Epithelial cell of esophagus (primary cell): ENCODE measurements around the gene ABCC2.

Source experiments
- DNase-seq: peaks from one replicate; pipeline ENCODE4 v3.0.0; 2010; ENCODE audit warnings: low read depth
- H3K4me3 ChIP-seq: 2 replicates; pipeline ENCODE4 v1.5.1; 2011; ENCODE audit warnings: mild to moderate bottlenecking, low read length, control low read depth
- TF ChIP-seq, protein P1 (sequence below): IDR thresholded peaks from 2 replicates; pipeline ENCODE4 v1.5.1; 2011; ENCODE audit warnings: low read depth, mild to moderate bottlenecking, low read length, control low read depth, inconsistent platforms; ENCODE audit not compliant: insufficient read depth; ENCODE audit errors: missing control alignments

The ABCC2 gene

DNA sequence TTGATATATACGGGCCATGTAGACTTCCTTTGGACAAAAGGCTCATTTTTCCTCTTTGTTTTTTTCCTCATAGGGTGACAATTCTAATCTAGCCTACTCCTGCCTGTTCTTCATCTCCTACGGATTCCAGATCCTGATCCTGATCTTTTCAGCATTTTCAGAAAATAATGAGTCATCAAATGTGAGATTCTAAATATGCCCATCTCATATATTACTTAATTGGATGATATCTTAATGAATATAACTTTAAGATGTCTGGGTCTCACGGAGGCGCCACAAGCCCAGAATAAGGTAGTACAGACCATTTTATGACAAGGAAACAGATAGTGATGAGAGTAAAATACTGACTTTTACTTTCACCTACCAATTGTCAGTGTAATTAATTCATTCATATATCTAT is 11.4 kb downstream of the ABCC2 start:
- DNase-seq = no peak
- TF ChIP-seq, protein P1, sequence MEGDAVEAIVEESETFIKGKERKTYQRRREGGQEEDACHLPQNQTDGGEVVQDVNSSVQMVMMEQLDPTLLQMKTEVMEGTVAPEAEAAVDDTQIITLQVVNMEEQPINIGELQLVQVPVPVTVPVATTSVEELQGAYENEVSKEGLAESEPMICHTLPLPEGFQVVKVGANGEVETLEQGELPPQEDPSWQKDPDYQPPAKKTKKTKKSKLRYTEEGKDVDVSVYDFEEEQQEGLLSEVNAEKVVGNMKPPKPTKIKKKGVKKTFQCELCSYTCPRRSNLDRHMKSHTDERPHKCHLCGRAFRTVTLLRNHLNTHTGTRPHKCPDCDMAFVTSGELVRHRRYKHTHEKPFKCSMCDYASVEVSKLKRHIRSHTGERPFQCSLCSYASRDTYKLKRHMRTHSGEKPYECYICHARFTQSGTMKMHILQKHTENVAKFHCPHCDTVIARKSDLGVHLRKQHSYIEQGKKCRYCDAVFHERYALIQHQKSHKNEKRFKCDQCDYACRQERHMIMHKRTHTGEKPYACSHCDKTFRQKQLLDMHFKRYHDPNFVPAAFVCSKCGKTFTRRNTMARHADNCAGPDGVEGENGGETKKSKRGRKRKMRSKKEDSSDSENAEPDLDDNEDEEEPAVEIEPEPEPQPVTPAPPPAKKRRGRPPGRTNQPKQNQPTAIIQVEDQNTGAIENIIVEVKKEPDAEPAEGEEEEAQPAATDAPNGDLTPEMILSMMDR = no peak
- no peak overlapping the region for H3K4me3 ChIP-seq

DNA sequence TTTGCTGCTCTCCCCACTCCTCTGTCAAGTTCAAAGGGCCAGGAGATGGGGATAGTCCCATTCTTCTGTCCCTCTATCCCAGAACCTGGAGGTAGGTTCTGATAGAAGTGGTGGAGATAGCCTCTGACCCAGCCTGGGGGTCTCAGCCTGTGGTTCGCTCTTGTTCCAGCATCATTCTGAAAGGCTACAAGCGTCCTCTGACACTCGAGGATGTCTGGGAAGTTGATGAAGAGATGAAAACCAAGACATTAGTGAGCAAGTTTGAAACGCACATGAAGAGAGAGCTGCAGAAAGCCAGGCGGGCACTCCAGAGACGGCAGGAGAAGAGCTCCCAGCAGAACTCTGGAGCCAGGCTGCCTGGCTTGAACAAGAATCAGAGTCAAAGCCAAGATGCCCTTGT is 14.5 kb downstream of the ABCC2 start:
- TF ChIP-seq, protein P1 = no peak
- DNase-seq = no peak
- H3K4me3 ChIP-seq = no peak overlapping the region

DNA sequence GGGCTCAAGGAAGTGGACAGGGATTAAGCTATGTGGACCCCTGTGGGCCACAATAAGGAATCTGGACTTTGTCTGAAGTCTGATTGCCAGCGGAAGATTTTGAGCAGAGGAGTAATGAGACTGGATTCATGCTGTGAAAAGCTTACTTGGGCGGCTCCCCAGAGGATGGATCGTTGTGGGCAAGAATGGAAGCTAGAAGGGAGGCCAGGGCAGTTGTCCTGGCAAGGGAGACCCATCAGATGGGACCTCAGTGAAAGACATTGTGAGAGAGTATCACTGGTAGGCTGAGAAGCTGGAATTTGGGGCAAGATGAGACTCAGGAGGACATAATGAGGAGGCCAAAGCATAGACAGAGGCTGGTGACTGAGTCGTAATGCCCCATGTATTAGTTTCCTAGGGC is 15.6 kb downstream of the ABCC2 start:
- H3K4me3 ChIP-seq = no peak overlapping the region
- TF ChIP-seq, protein P1 = no peak
- DNase-seq = no peak

DNA sequence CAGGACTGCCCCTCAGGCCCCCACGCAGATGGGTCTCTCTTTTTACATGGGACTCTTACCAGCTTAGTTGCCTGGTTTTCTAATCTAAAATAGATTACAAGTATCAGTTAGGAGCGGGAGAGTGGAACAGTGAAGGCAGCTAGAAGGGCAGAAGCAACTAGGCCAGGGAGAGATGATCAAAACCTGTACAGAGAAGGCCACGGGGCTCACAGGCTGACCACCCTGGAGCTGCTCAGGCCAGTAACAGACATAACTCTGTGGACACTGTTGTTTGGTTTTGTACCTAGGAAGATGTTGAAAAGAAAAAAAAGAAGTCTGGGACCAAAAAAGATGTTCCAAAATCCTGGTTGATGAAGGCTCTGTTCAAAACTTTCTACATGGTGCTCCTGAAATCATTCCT is 16.5 kb downstream of the ABCC2 start:
- DNase-seq = no peak
- TF ChIP-seq, protein P1 = no peak

DNA sequence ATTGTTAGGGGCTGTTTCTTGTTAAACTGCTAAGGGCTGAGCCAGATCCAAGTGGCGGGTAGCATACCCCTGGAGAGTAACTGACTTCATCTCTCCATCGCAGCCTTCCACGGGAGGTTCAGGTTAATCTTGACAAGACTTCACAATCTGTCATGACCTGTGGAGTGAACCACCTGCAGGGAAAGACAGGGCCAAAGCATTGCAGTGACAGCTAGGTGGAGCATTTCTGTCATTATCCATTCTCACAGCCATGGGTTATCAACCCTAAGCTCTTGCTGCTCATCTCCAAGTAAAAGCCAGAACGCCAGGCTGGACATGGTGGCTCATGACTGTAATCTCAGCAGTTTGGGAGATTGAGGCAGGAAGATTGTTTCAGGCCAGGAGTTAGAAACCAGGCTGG is 17.2 kb downstream of the ABCC2 start:
- TF ChIP-seq, protein P1 = peak; percentile 9
- no peak for DNase-seq
- H3K4me3 ChIP-seq = no peak overlapping the region

More for the DNA sequence above, 16.5 kb downstream of the ABCC2 start:
- no peak overlapping the region for H3K4me3 ChIP-seq

DNA sequence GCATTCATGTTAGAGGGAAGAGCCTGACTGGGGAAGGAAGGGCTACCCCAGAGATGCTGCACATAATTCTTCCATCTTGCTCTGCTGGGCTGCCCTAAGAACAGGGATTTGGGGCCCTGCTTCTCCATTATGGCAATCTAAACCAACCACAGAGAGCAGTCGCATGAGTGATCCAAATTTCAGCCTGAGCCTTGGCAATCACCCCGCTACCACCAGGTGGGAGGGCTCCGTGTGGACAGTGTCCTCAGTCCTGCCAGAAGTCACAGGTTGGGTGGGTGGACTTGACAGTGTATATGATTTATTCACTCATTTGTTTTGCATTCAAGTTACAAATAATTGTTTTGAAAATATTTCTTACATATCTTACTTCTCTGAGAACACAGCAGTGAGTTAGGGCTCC is 22.0 kb downstream of the ABCC2 start:
- no peak overlapping the region for H3K4me3 ChIP-seq
- TF ChIP-seq, protein P1 = no peak
- DNase-seq = no peak

DNA sequence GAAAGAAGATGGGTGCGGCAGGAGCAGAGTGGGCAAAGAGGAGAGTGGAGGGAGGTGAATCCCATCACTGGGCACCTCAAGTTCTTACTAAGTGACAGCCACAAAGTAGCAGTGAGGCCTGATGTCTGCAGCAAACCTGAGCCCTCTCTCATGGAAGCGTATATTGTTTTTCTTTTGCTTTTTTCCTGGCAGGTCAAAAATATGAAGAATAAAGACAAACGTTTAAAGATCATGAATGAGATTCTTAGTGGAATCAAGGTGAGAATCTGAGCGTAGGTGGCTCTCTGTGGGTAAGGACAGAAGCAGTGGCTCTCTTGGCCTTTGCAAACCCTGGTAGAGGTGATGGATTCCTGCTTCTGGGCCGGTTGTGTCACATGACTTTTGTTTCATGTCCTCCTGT is 22.8 kb downstream of the ABCC2 start:
- H3K4me3 ChIP-seq = no peak overlapping the region
- TF ChIP-seq, protein P1 = no peak
- no peak for DNase-seq
